T-helper 2 cell treated with Interferon-gamma antibody and Interleukin-4, amounts not matched to agents 5 μg/mL and 100 μg/mL, for 36 hours (primary cell): ENCODE data around the gene HS6ST2.
A peak's percentile ranks its signal among the peaks of the same experiment; 100 is the strongest.

Experiments used
- DNase-seq: peaks from one replicate; pipeline ENCODE4 v3.0.0; 2021; ENCODE audit warnings: low spot score
- H3K27ac Mint-ChIP-seq: one replicate; pipeline ENCODE4 v1.8.0; 2021; ENCODE audit warnings: mild to moderate bottlenecking, mixed read lengths
- H3K27me3 Mint-ChIP-seq: one replicate; pipeline ENCODE4 v1.8.0; 2021; ENCODE audit warnings: low read depth, mixed read lengths
- H3K36me3 Mint-ChIP-seq: one replicate; pipeline ENCODE4 v1.8.0; 2021; ENCODE audit warnings: low read depth, mixed read lengths
- H3K4me1 Mint-ChIP-seq: one replicate; pipeline ENCODE4 v1.8.0; 2021; ENCODE audit warnings: low read depth, mixed read lengths
- H3K4me3 Mint-ChIP-seq: one replicate; pipeline ENCODE4 v1.8.0; 2022; ENCODE audit warnings: mild to moderate bottlenecking, moderate library complexity, mixed read lengths
- H3K9me3 Mint-ChIP-seq: one replicate; pipeline ENCODE4 v1.8.0; 2021; ENCODE audit warnings: mixed read lengths

HS6ST2 gene

GRCh38 chrX:132744470-132744869 is 214.0 kb downstream of the HS6ST2 start:
- no peak overlapping the region for H3K4me3 Mint-ChIP-seq
- H3K9me3 Mint-ChIP-seq = no peaks in the 10 kb centered on the region
- no peaks in the 10 kb centered on the region for H3K36me3 Mint-ChIP-seq
- H3K4me1 Mint-ChIP-seq = peaks cover 9% of the 10 kb centered on the region
- H3K27me3 Mint-ChIP-seq = peaks cover 3% of the 10 kb centered on the region
- H3K27ac Mint-ChIP-seq = no peak overlapping the region
- DNase-seq = no peak

GRCh38 chrX:132743086-132743485 is 215.3 kb downstream of the HS6ST2 start:
- no peak overlapping the region for H3K27ac Mint-ChIP-seq
- H3K27me3 Mint-ChIP-seq = no peaks in the 10 kb centered on the region
- no peaks in the 10 kb centered on the region for H3K36me3 Mint-ChIP-seq
- H3K9me3 Mint-ChIP-seq = no peaks in the 10 kb centered on the region
- no peak overlapping the region for H3K4me3 Mint-ChIP-seq
- H3K4me1 Mint-ChIP-seq = peaks cover 12% of the 10 kb centered on the region
- DNase-seq = no peak

- Mint-ChIP-seq H3K9me3 (no peaks in the 10 kb centered on the region), H3K4me1 (peaks cover 18% of the 10 kb centered on the region), H3K27ac (no peak overlapping the region), H3K4me3 (no peak overlapping the region), H3K36me3 (no peaks in the 10 kb centered on the region), H3K27me3 (no peaks in the 10 kb centered on the region)
- no peak for DNase-seq
These were observed 216.2 kb downstream of the HS6ST2 start for GRCh38 chrX:132742246-132742645.

- DNase-seq = no peak
- no peak overlapping the region for H3K27ac Mint-ChIP-seq
- peaks cover 20% of the 10 kb centered on the region for H3K4me1 Mint-ChIP-seq
- H3K4me3 Mint-ChIP-seq = no peak overlapping the region
- H3K9me3 Mint-ChIP-seq = no peaks in the 10 kb centered on the region
- no peaks in the 10 kb centered on the region for H3K36me3 Mint-ChIP-seq
- H3K27me3 Mint-ChIP-seq = no peaks in the 10 kb centered on the region
These were observed 216.7 kb downstream of the HS6ST2 start for GRCh38 chrX:132741689-132742088.

GRCh38 chrX:132740316-132741123 is 217.9 kb downstream of the HS6ST2 start:
- no peak for DNase-seq
- no peaks in the 10 kb centered on the region for H3K27me3 Mint-ChIP-seq
- peaks cover 20% of the 10 kb centered on the region for H3K4me1 Mint-ChIP-seq
- no peaks in the 10 kb centered on the region for H3K9me3 Mint-ChIP-seq
- H3K36me3 Mint-ChIP-seq = no peaks in the 10 kb centered on the region
- no peak overlapping the region for H3K4me3 Mint-ChIP-seq
- no peak overlapping the region for H3K27ac Mint-ChIP-seq

- H3K9me3 Mint-ChIP-seq = no peaks in the 10 kb centered on the region
- peaks cover 20% of the 10 kb centered on the region for H3K4me1 Mint-ChIP-seq
These were observed 219.5 kb downstream of the HS6ST2 start for GRCh38 chrX:132738951-132739350.

GRCh38 chrX:132737743-132738142 is 220.7 kb downstream of the HS6ST2 start:
- no peaks in the 10 kb centered on the region for H3K36me3 Mint-ChIP-seq
- peak; percentile 36 for DNase-seq
- H3K27ac Mint-ChIP-seq = no peak overlapping the region
- peak overlapping the region; percentile 50 for H3K4me3 Mint-ChIP-seq
- no peaks in the 10 kb centered on the region for H3K27me3 Mint-ChIP-seq
- peaks cover 18% of the 10 kb centered on the region for H3K4me1 Mint-ChIP-seq
- no peaks in the 10 kb centered on the region for H3K9me3 Mint-ChIP-seq

More at GRCh38 chrX:132738951-132739350, 219.5 kb downstream of the HS6ST2 start:
- Mint-ChIP-seq H3K36me3 (no peaks in the 10 kb centered on the region), H3K4me3 (no peak overlapping the region), H3K27ac (no peak overlapping the region), H3K27me3 (no peaks in the 10 kb centered on the region)
- DNase-seq = no peak

- no peaks in the 10 kb centered on the region for H3K9me3 Mint-ChIP-seq
- peaks cover 2% of the 10 kb centered on the region for H3K4me1 Mint-ChIP-seq
- DNase-seq = no peak
- H3K36me3 Mint-ChIP-seq = no peaks in the 10 kb centered on the region
- H3K4me3 Mint-ChIP-seq = no peak overlapping the region
- no peaks in the 10 kb centered on the region for H3K27me3 Mint-ChIP-seq
- H3K27ac Mint-ChIP-seq = no peak overlapping the region
These were observed 226.2 kb downstream of the HS6ST2 start for GRCh38 chrX:132732236-132732635.

GRCh38 chrX:132730726-132731125 is 227.7 kb downstream of the HS6ST2 start:
- Mint-ChIP-seq H3K4me3 (no peak overlapping the region), H3K4me1 (no peaks in the 10 kb centered on the region)

GRCh38 chrX:132730266-132730665 is 228.2 kb downstream of the HS6ST2 start:
- Mint-ChIP-seq H3K27ac (no peak overlapping the region), H3K9me3 (no peaks in the 10 kb centered on the region), H3K36me3 (no peaks in the 10 kb centered on the region), H3K27me3 (no peaks in the 10 kb centered on the region), H3K4me3 (no peak overlapping the region), H3K4me1 (no peaks in the 10 kb centered on the region)
- no peak for DNase-seq

More at GRCh38 chrX:132730726-132731125, 227.7 kb downstream of the HS6ST2 start:
- Mint-ChIP-seq H3K36me3 (no peaks in the 10 kb centered on the region), H3K9me3 (no peaks in the 10 kb centered on the region), H3K27me3 (no peaks in the 10 kb centered on the region), H3K27ac (no peak overlapping the region)
- no peak for DNase-seq

- Mint-ChIP-seq H3K27ac (no peak overlapping the region), H3K27me3 (no peaks in the 10 kb centered on the region), H3K4me3 (no peak overlapping the region), H3K36me3 (no peaks in the 10 kb centered on the region), H3K4me1 (no peaks in the 10 kb centered on the region), H3K9me3 (no peaks in the 10 kb centered on the region)
- no peak for DNase-seq
These were observed 230.1 kb downstream of the HS6ST2 start for GRCh38 chrX:132728296-132728695.

- Mint-ChIP-seq H3K9me3 (peaks cover 5% of the 10 kb centered on the region), H3K27me3 (peaks cover 4% of the 10 kb centered on the region), H3K27ac (no peak overlapping the region), H3K4me3 (no peak overlapping the region), H3K4me1 (no peaks in the 10 kb centered on the region), H3K36me3 (no peaks in the 10 kb centered on the region)
- DNase-seq = no peak
These were observed 239.9 kb downstream of the HS6ST2 start for GRCh38 chrX:132718431-132718958.

- no peaks in the 10 kb centered on the region for H3K27me3 Mint-ChIP-seq
- H3K4me3 Mint-ChIP-seq = no peak overlapping the region
- no peak for DNase-seq
- H3K4me1 Mint-ChIP-seq = no peaks in the 10 kb centered on the region
- H3K36me3 Mint-ChIP-seq = no peaks in the 10 kb centered on the region
- H3K9me3 Mint-ChIP-seq = peaks cover 5% of the 10 kb centered on the region
- H3K27ac Mint-ChIP-seq = no peak overlapping the region
These were observed 242.4 kb downstream of the HS6ST2 start for GRCh38 chrX:132716006-132716405.

GRCh38 chrX:132714913-132715312 is 243.5 kb downstream of the HS6ST2 start:
- Mint-ChIP-seq H3K36me3 (no peaks in the 10 kb centered on the region), H3K4me3 (no peak overlapping the region), H3K9me3 (no peaks in the 10 kb centered on the region), H3K27ac (no peak overlapping the region), H3K27me3 (no peaks in the 10 kb centered on the region), H3K4me1 (no peaks in the 10 kb centered on the region)
- DNase-seq = no peak
